OCI-LY1 (cell line): ENCODE results near the gene ZNF615.

ENCODE experiments used
- CTCF ChIP-seq: fragments of 200-600 bp; sonication (generic), shearing (Covaris generic); IDR thresholded peaks from 2 replicates; pipeline ENCODE4 v1.5.1; 2017; ENCODE audit warnings: mild to moderate bottlenecking, antibody characterized with exemption, low read length, moderate library complexity, mixed read lengths
- EZH2 ChIP-seq: fragments of 200-600 bp; sonication (generic), shearing (Covaris generic); IDR thresholded peaks from 2 replicates; pipeline ENCODE4 v1.8.0; 2017; ENCODE audit warnings: borderline replicate concordance, mixed run types, mild to moderate bottlenecking, antibody characterized with exemption, low read length, moderate library complexity, mixed read lengths

GRCh38 chr19:51993422-51993821, 14.6 kb downstream of the ZNF615 start:
- TF ChIP-seq CTCF: no peak
- TF ChIP-seq EZH2: no peak
